CD8-positive, alpha-beta memory T cell (primary cell): ENCODE data around the gene IL13RA2. TPM values are rescaled to one million over a fixed set of nuclear protein-coding genes. Genes with fewer than 3 reads are reported as not detected.

Experiments
- CTCF ChIA-PET: fragments of 350-600 bp; sonication (Branson Sonifier 250); formaldehyde crosslinking; loops from one replicate; lab custom pipeline; 2021; ENCODE audit warnings: antibody characterized with exemption; lab: Charles Lee
- POLR2A ChIA-PET: fragments of 350-600 bp; sonication (Branson Sonifier 250); formaldehyde crosslinking; loops from one replicate; lab custom pipeline; 2021; ENCODE audit warnings: antibody characterized with exemption; lab: Charles Lee
- DNase-seq, 5 donors: peaks; one replicate each; pipeline versions ENCODE4 v3.0.0 to v3.0.0-alpha.2; 2020 to 2022; ENCODE audit warnings: mixed read lengths in 1 of 5
- H3K27ac ChIP-seq: one replicate; pipeline ENCODE4 v1.7.0; 2013; ENCODE audit warnings: low read depth, mild to moderate bottlenecking, low read length, moderate library complexity
- H3K27me3 ChIP-seq: 2 replicates; pipeline ENCODE4 v1.7.0; 2013; ENCODE audit warnings: low read length, mild to moderate bottlenecking; ENCODE audit not compliant: insufficient read depth, poor library complexity, severe bottlenecking
- H3K36me3 ChIP-seq: 2 replicates; pipeline ENCODE4 v1.7.0; 2013; ENCODE audit warnings: mild to moderate bottlenecking, low read length, moderate library complexity; ENCODE audit not compliant: insufficient read depth
- H3K4me1 ChIP-seq: 2 replicates; pipeline ENCODE4 v1.7.0; 2013; ENCODE audit warnings: mild to moderate bottlenecking, low read length, moderate library complexity; ENCODE audit not compliant: insufficient read depth
- H3K4me3 ChIP-seq: 2 replicates; pipeline ENCODE4 v1.7.0; 2013; ENCODE audit warnings: mild to moderate bottlenecking, low read length
- H3K9me3 ChIP-seq: 2 replicates; pipeline ENCODE4 v1.7.0; 2013; ENCODE audit warnings: mild to moderate bottlenecking, low read length
- H3K27ac Mint-ChIP-seq, 8 donors: one replicate each; pipeline ENCODE4 v1.8.0; 2020 to 2021; ENCODE audit warnings: mixed read lengths in 8 of 8, mild to moderate bottlenecking in 6 of 8, inconsistent platforms in 3 of 8, moderate library complexity in 3 of 8
- H3K27me3 Mint-ChIP-seq, 2 donors: one replicate each; pipeline ENCODE4 v1.8.0; 2020 to 2021; ENCODE audit warnings: mixed read lengths in 2 of 2, mild to moderate bottlenecking in 1 of 2, moderate library complexity in 1 of 2
- H3K36me3 Mint-ChIP-seq, 3 donors: one replicate each; pipeline ENCODE4 v1.8.0; 2020 to 2021; ENCODE audit warnings: mixed read lengths in 3 of 3, inconsistent platforms in 1 of 3, mild to moderate bottlenecking in 1 of 3
- H3K4me1 Mint-ChIP-seq, 3 donors: one replicate each; pipeline ENCODE4 v1.8.0; 2020 to 2021; ENCODE audit warnings: mixed read lengths in 3 of 3, inconsistent platforms in 1 of 3, mild to moderate bottlenecking in 1 of 3
- H3K4me3 Mint-ChIP-seq, 7 donors: one replicate each; pipeline ENCODE4 v1.8.0; 2020 to 2021; ENCODE audit warnings: mixed read lengths in 7 of 7, mild to moderate bottlenecking in 6 of 7, moderate library complexity in 4 of 7, inconsistent platforms in 2 of 7
- H3K9me3 Mint-ChIP-seq, 5 donors: one replicate each; pipeline ENCODE4 v1.8.0; 2020 to 2022; ENCODE audit warnings: mixed read lengths in 5 of 5, mild to moderate bottlenecking in 3 of 5, moderate library complexity in 2 of 5, inconsistent platforms in 1 of 5
- polyA plus RNA-seq: library from polyadenylated mRNA; unstranded; fragments of 300-500 nt; fragmentation: Illumina TruSeq; gene quantifications from one replicate; pipeline ENCODE4 v1.2.3, GENCODE V29; 2021
- total RNA-seq, 2 experiments: library from RNA; stranded (reverse); gene quantifications; one replicate each; pipeline ENCODE4 v1.2.3, GENCODE V29; 2021

Gene IL13RA2
- total RNA-seq (not detected), polyA plus RNA-seq (not detected)

- Histone ChIP-seq H3K4me3 (no peak within 1 kb of the TSS), H3K4me1 (no peaks in the 10 kb centered on the region), H3K36me3 (no peaks in the 10 kb centered on the region), H3K27me3 (no peaks in the 10 kb centered on the region), H3K9me3 (no peaks in the 10 kb centered on the region), H3K27ac (no peak within 1 kb of the TSS)
- no peak for DNase-seq
- H3K27me3 Mint-ChIP-seq, result peaks cover 0 to 3% of the 10 kb centered on the region in 2 donors
- POLR2A ChIA-PET, result no interaction called here
- H3K4me3 Mint-ChIP-seq, result no peak within 1 kb of the TSS
- peaks cover 0 to 3% (median 2%) of the 10 kb centered on the region in 5 donors for H3K9me3 Mint-ChIP-seq
- no peak within 1 kb of the TSS for H3K27ac Mint-ChIP-seq
- CTCF ChIA-PET, result no interaction called here
- H3K4me1 Mint-ChIP-seq, result no peaks in the 10 kb centered on the region
- H3K36me3 Mint-ChIP-seq, result no peaks in the 10 kb centered on the region
These were observed at the start of gene IL13RA2 for GRCh38 chrX:115017455-115017854. IL13RA2 (minus strand) TSS chrX:115017616; CDS start chrX:115017269, 347 bp downstream.

GRCh38 chrX:115065304-115065703 is 47.9 kb upstream of the IL13RA2 start:
- Histone ChIP-seq H3K27ac (no peak overlapping the region), H3K36me3 (no peaks in the 10 kb centered on the region), H3K4me3 (no peak overlapping the region), H3K9me3 (no peaks in the 10 kb centered on the region), H3K27me3 (no peaks in the 10 kb centered on the region), H3K4me1 (no peaks in the 10 kb centered on the region)
- ChIA-PET CTCF (no interaction called here), POLR2A (no interaction called here)
- no peaks in the 10 kb centered on the region for H3K4me1 Mint-ChIP-seq
- H3K27me3 Mint-ChIP-seq, result peaks cover 0 to 2% of the 10 kb centered on the region in 2 donors
- H3K36me3 Mint-ChIP-seq, result no peaks in the 10 kb centered on the region
- peaks cover 0 to 8% (median 4%) of the 10 kb centered on the region in 5 donors for H3K9me3 Mint-ChIP-seq
- no peak for DNase-seq
- no peak overlapping the region for H3K27ac Mint-ChIP-seq
- no peak overlapping the region for H3K4me3 Mint-ChIP-seq

GRCh38 chrX:115060013-115060412 is 42.6 kb upstream of the IL13RA2 start:
- Histone ChIP-seq H3K36me3 (no peaks in the 10 kb centered on the region), H3K9me3 (no peaks in the 10 kb centered on the region), H3K27me3 (no peaks in the 10 kb centered on the region), H3K4me1 (no peaks in the 10 kb centered on the region), H3K4me3 (no peak overlapping the region), H3K27ac (no peak overlapping the region)
- peaks cover 0 to 9% (median 3%) of the 10 kb centered on the region in 5 donors for H3K9me3 Mint-ChIP-seq
- CTCF ChIA-PET, result no interaction called here
- no peak overlapping the region for H3K4me3 Mint-ChIP-seq
- no peak for DNase-seq
- no peaks in the 10 kb centered on the region for H3K36me3 Mint-ChIP-seq
- no peaks in the 10 kb centered on the region for H3K4me1 Mint-ChIP-seq
- no peaks in the 10 kb centered on the region for H3K27me3 Mint-ChIP-seq
- H3K27ac Mint-ChIP-seq, result no peak overlapping the region
- POLR2A ChIA-PET, result no interaction called here

GRCh38 chrX:115058276-115058675 is 40.9 kb upstream of the IL13RA2 start:
- no peak overlapping the region for H3K27ac Mint-ChIP-seq
- no peaks in the 10 kb centered on the region for H3K4me1 Mint-ChIP-seq
- ChIA-PET CTCF (no interaction called here), POLR2A (no interaction called here)
- no peak for DNase-seq
- Histone ChIP-seq H3K27ac (no peak overlapping the region), H3K27me3 (no peaks in the 10 kb centered on the region), H3K9me3 (no peaks in the 10 kb centered on the region), H3K4me1 (no peaks in the 10 kb centered on the region), H3K36me3 (no peaks in the 10 kb centered on the region), H3K4me3 (no peak overlapping the region)
- peaks cover 0 to 7% (median 3%) of the 10 kb centered on the region in 5 donors for H3K9me3 Mint-ChIP-seq
- no peaks in the 10 kb centered on the region for H3K36me3 Mint-ChIP-seq
- no peak overlapping the region for H3K4me3 Mint-ChIP-seq
- no peaks in the 10 kb centered on the region for H3K27me3 Mint-ChIP-seq

- Mint-ChIP-seq H3K4me1 (no peaks in the 10 kb centered on the region), H3K36me3 (no peaks in the 10 kb centered on the region), H3K4me3 (no peak overlapping the region), H3K27me3 (no peaks in the 10 kb centered on the region), H3K27ac (no peak overlapping the region), H3K9me3 (peaks cover 0 to 3% (median 0%) of the 10 kb centered on the region in 5 donors)
- Histone ChIP-seq H3K27ac (no peak overlapping the region), H3K4me3 (no peak overlapping the region), H3K27me3 (no peaks in the 10 kb centered on the region), H3K4me1 (no peaks in the 10 kb centered on the region), H3K36me3 (no peaks in the 10 kb centered on the region), H3K9me3 (no peaks in the 10 kb centered on the region)
- ChIA-PET CTCF (no interaction called here), POLR2A (no interaction called here)
- no peak for DNase-seq
These were observed 37.5 kb upstream of the IL13RA2 start for GRCh38 chrX:115054876-115055275.

GRCh38 chrX:115053223-115053622 is 35.8 kb upstream of the IL13RA2 start:
- Histone ChIP-seq H3K9me3 (no peaks in the 10 kb centered on the region), H3K27ac (no peak overlapping the region), H3K36me3 (no peaks in the 10 kb centered on the region), H3K4me1 (no peaks in the 10 kb centered on the region), H3K4me3 (no peak overlapping the region), H3K27me3 (no peaks in the 10 kb centered on the region)
- POLR2A ChIA-PET, result no interaction called here
- CTCF ChIA-PET, result no interaction called here
- Mint-ChIP-seq H3K4me1 (no peaks in the 10 kb centered on the region), H3K4me3 (no peak overlapping the region), H3K27ac (no peak overlapping the region), H3K36me3 (no peaks in the 10 kb centered on the region), H3K27me3 (no peaks in the 10 kb centered on the region), H3K9me3 (peaks cover 0 to 3% (median 0%) of the 10 kb centered on the region in 5 donors)
- DNase-seq, result no peak

GRCh38 chrX:115047715-115048114 is 30.3 kb upstream of the IL13RA2 start:
- no peak overlapping the region for H3K4me3 Mint-ChIP-seq
- H3K4me1 Mint-ChIP-seq, result no peaks in the 10 kb centered on the region
- Histone ChIP-seq H3K4me1 (no peaks in the 10 kb centered on the region), H3K9me3 (no peaks in the 10 kb centered on the region), H3K36me3 (no peaks in the 10 kb centered on the region), H3K27ac (no peak overlapping the region), H3K4me3 (no peak overlapping the region), H3K27me3 (no peaks in the 10 kb centered on the region)
- POLR2A ChIA-PET, result no interaction called here
- no peaks in the 10 kb centered on the region for H3K36me3 Mint-ChIP-seq
- no peak overlapping the region for H3K27ac Mint-ChIP-seq
- CTCF ChIA-PET, result no interaction called here
- H3K9me3 Mint-ChIP-seq, result peaks cover 0 to 3% (median 0%) of the 10 kb centered on the region in 5 donors
- H3K27me3 Mint-ChIP-seq, result no peaks in the 10 kb centered on the region
- no peak for DNase-seq

GRCh38 chrX:115047181-115047580 is 29.8 kb upstream of the IL13RA2 start:
- Histone ChIP-seq H3K27ac (no peak overlapping the region), H3K4me3 (no peak overlapping the region), H3K9me3 (no peaks in the 10 kb centered on the region), H3K36me3 (no peaks in the 10 kb centered on the region), H3K27me3 (no peaks in the 10 kb centered on the region), H3K4me1 (no peaks in the 10 kb centered on the region)
- Mint-ChIP-seq H3K4me1 (no peaks in the 10 kb centered on the region), H3K4me3 (no peak overlapping the region), H3K27me3 (no peaks in the 10 kb centered on the region), H3K9me3 (peaks cover 0 to 3% (median 0%) of the 10 kb centered on the region in 5 donors), H3K36me3 (no peaks in the 10 kb centered on the region), H3K27ac (no peak overlapping the region)
- CTCF ChIA-PET, result no interaction called here
- no peak for DNase-seq
- POLR2A ChIA-PET, result no interaction called here

- H3K27me3 ChIP-seq, result no peaks in the 10 kb centered on the region
- no peak overlapping the region for H3K4me3 ChIP-seq
- H3K9me3 ChIP-seq, result no peaks in the 10 kb centered on the region
- H3K36me3 Mint-ChIP-seq, result no peaks in the 10 kb centered on the region
- ChIA-PET CTCF (no interaction called here), POLR2A (no interaction called here)
- no peak overlapping the region for H3K27ac Mint-ChIP-seq
- no peaks in the 10 kb centered on the region for H3K4me1 ChIP-seq
- H3K4me1 Mint-ChIP-seq, result no peaks in the 10 kb centered on the region
- H3K36me3 ChIP-seq, result no peaks in the 10 kb centered on the region
- peaks cover 0 to 2% of the 10 kb centered on the region in 2 donors for H3K27me3 Mint-ChIP-seq
- H3K4me3 Mint-ChIP-seq, result no peak overlapping the region
- no peak for DNase-seq
- no peaks in the 10 kb centered on the region for H3K9me3 Mint-ChIP-seq
- H3K27ac ChIP-seq, result no peak overlapping the region
These were observed 23.0 kb upstream of the IL13RA2 start for GRCh38 chrX:115040417-115040816.
